Spleen (tissue), 11 donors: ENCODE measurements around the gene TMIE. TPM values are rescaled to one million over a fixed set of nuclear protein-coding genes. Genes with fewer than 3 reads are reported as not detected.
A peak's percentile ranks its signal among the peaks of the same experiment; 100 is the strongest.

Experiments used
- DNase-seq: peaks from one replicate; pipeline ENCODE4 v3.0.0-alpha.2; 2020
- H3K27ac ChIP-seq, 8 donors: fragments of 200-600 bp; sonication (generic) in 7 of 8; 1 replicate in 4 of 8; 2 replicates in 4 of 8; pipeline versions ENCODE4 v1.5.0 to v1.8.0; 2016 to 2021; ENCODE audit warnings: inconsistent platforms in 4 of 8, mild to moderate bottlenecking in 4 of 8, moderate library complexity in 1 of 8
- H3K27me3 ChIP-seq, 7 donors: fragments of 200-600 bp; sonication (generic) in 6 of 7; replicated peaks in 1 of 7; 1 replicate in 4 of 7; 2 replicates in 3 of 7; pipeline versions ENCODE4 v1.5.0 to v1.8.0; 2016 to 2021; ENCODE audit warnings: inconsistent platforms in 3 of 7, mild to moderate bottlenecking in 1 of 7
- H3K36me3 ChIP-seq, 6 donors: fragments of 200-600 bp; sonication (generic) in 5 of 6; 1 replicate in 4 of 6; 2 replicates in 2 of 6; pipeline versions ENCODE4 v1.5.0 to v1.8.0; 2016 to 2021; ENCODE audit warnings: inconsistent platforms in 2 of 6
- H3K4me1 ChIP-seq, 6 donors: fragments of 200-600 bp; sonication (generic) in 5 of 6; 1 replicate in 3 of 6; 2 replicates in 3 of 6; pipeline versions ENCODE4 v1.5.0 to v1.8.0; 2016 to 2021; ENCODE audit warnings: inconsistent platforms in 3 of 6
- H3K4me3 ChIP-seq, 8 donors: fragments of 200-600 bp; sonication (generic) in 7 of 8; 1 replicate in 4 of 8; 2 replicates in 4 of 8; pipeline versions ENCODE4 v1.5.0 to v1.8.0; 2016 to 2021; ENCODE audit warnings: inconsistent platforms in 4 of 8, mild to moderate bottlenecking in 4 of 8, moderate library complexity in 2 of 8
- H3K9me3 ChIP-seq, 8 donors: fragments of 200-600 bp; sonication (generic) in 7 of 8; 1 replicate in 4 of 8; 2 replicates in 4 of 8; pipeline versions ENCODE4 v1.5.0 to v1.8.0; 2016 to 2021; ENCODE audit warnings: inconsistent platforms in 4 of 8
- POLR2A ChIP-seq, 3 donors: fragments of 450-650 bp; IDR thresholded peaks; one replicate each; pipeline ENCODE4 v1.5.1; 2017; ENCODE audit warnings: antibody characterized with exemption in 3 of 3, mild to moderate bottlenecking in 1 of 3
- POLR2AphosphoS5 ChIP-seq, 3 donors: sonication (generic); formaldehyde crosslinking; IDR thresholded peaks; one replicate each; pipeline ENCODE4 v1.5.1; 2017; ENCODE audit warnings: antibody characterized with exemption in 3 of 3
- WGBS, 5 donors: extraction: QIAGEN DNeasy Blood & Tissue Kit in 3 of 5; methylation state at CpG; one replicate each; pipeline versions ENCODE4 v1.1.5 to v1.1.7; 2013 to 2018; 5-methylcytosine and 5-hydroxymethylcytosine counted together
- intact Hi-C: fragments of 100-400 bp; cut with DNase I; formaldehyde crosslinking; loops from one replicate; pipeline ENCODE4 v1.15.0; 2023; ENCODE audit warnings: low total_unique reads
- polyA plus RNA-seq, 3 donors: library from polyadenylated mRNA; stranded (reverse); fragments of 200-250 nt; gene quantifications; one replicate each; pipeline ENCODE4 v1.2.1, GENCODE V29; 2013
- total RNA-seq, 7 donors: library from RNA; depleted of rRNA in 3 of 7; stranded (reverse); fragments of >200 nt in 3 of 7; fragmentation: NEBNext Ultra II Directional in 4 of 7; extraction: Animal tissue kit (Norgen Biotek cat#: 25700) in 4 of 7; gene quantifications; one replicate each; pipeline versions ENCODE4 v1.1.0 to v1.2.1, GENCODE V29; 2016 to 2021
- TF ChIP-seq, protein P1 (sequence below), 11 experiments: fragments of 200-600 bp in 7 of 11; fragments of 450-650 bp in 4 of 11; sonication (generic) in 4 of 11; IDR thresholded peaks in 8 of 11; conservative IDR thresholded peaks in 3 of 11; 1 replicate in 7 of 11; 2 replicates in 4 of 11; pipeline versions ENCODE4 v1.4.0 to v1.8.0; 2016 to 2021; ENCODE audit warnings: antibody characterized with exemption in 11 of 11, inconsistent platforms in 4 of 11, mild to moderate bottlenecking in 1 of 11
- donor health status: healthy with polysubstance abuse.
- donor health status: DM: no; HTN: no; CAD: no; lungs with moderate emphysema.
- donor health status: DM: no; HTN: no; CAD: no.
- donor health status: Bipolar disorder and iron deficiency.
- donor health status: healthy.
- donor health status: DM: no; HTN: no; CAD: no.
- donor health status: DM: yes; HTN: yes; CAD: no.

Gene TMIE
- total and polyA plus RNA-seq, 10 donors, result 0.23 to 1.6 (median 0.67) TPM; not detected in 2

DNA sequence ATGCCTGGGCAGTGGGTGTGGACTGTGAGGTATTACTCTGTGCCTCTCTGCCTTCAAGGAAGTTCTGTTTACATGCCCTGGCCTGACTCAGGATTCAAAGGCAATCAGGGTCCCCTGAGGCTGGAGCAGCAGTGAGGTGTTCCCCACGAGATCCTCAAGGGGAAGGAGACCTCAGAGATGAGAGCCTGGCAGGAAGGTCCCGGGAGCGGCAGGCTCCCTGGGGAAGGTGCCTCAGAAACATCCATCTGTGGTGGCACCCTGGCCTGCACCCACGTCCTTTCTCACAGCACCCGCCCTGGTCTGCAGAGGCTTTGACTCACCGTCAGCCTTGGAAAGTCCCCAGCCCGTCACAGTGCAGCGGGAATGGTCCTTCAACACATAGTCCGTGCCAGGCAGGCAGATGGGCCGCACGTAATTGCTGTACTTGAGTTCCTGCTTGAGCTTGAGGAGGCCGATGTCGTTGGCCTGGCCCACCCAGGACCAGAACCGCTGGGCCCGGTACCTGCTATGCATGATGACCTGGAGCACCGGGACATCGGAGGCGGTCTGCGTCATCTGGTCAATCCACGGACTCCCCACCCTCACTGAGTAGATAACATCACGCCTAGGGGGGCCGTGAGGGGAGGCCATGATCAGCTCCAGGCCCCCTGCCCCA lies 12.8 kb downstream of the TMIE start:
- intact Hi-C loops, result no loop called here
- H3K27me3 ChIP-seq, result peaks cover 0 to 18% (median 6%) of the 10 kb centered on the region in 7 donors
- peak; percentile 72 for DNase-seq
- no peak overlapping the region for H3K4me3 ChIP-seq
- H3K27ac ChIP-seq, result no peak overlapping the region
- no peaks in the 10 kb centered on the region for H3K9me3 ChIP-seq
- H3K4me1 ChIP-seq, result peaks cover 0 to 6% (median 0%) of the 10 kb centered on the region in 6 donors
- 64 to 84% (median 78%) methylated on average over 14 to 22 of the region's 22 CpGs for WGBS, 5 donors
- H3K36me3 ChIP-seq, result no peaks in the 10 kb centered on the region
- no peak for TF ChIP-seq POLR2AphosphoS5 (IDR thresholded peaks at IDR 0.05)
- TF ChIP-seq POLR2A (IDR thresholded peaks at IDR 0.05), result no peak
- TF ChIP-seq, protein P1, sequence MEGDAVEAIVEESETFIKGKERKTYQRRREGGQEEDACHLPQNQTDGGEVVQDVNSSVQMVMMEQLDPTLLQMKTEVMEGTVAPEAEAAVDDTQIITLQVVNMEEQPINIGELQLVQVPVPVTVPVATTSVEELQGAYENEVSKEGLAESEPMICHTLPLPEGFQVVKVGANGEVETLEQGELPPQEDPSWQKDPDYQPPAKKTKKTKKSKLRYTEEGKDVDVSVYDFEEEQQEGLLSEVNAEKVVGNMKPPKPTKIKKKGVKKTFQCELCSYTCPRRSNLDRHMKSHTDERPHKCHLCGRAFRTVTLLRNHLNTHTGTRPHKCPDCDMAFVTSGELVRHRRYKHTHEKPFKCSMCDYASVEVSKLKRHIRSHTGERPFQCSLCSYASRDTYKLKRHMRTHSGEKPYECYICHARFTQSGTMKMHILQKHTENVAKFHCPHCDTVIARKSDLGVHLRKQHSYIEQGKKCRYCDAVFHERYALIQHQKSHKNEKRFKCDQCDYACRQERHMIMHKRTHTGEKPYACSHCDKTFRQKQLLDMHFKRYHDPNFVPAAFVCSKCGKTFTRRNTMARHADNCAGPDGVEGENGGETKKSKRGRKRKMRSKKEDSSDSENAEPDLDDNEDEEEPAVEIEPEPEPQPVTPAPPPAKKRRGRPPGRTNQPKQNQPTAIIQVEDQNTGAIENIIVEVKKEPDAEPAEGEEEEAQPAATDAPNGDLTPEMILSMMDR (IDR thresholded peaks at IDR 0.05 in 8 of 11, conservative IDR thresholded peaks at IDR 0.05 in 3 of 11), result no peak

DNA sequence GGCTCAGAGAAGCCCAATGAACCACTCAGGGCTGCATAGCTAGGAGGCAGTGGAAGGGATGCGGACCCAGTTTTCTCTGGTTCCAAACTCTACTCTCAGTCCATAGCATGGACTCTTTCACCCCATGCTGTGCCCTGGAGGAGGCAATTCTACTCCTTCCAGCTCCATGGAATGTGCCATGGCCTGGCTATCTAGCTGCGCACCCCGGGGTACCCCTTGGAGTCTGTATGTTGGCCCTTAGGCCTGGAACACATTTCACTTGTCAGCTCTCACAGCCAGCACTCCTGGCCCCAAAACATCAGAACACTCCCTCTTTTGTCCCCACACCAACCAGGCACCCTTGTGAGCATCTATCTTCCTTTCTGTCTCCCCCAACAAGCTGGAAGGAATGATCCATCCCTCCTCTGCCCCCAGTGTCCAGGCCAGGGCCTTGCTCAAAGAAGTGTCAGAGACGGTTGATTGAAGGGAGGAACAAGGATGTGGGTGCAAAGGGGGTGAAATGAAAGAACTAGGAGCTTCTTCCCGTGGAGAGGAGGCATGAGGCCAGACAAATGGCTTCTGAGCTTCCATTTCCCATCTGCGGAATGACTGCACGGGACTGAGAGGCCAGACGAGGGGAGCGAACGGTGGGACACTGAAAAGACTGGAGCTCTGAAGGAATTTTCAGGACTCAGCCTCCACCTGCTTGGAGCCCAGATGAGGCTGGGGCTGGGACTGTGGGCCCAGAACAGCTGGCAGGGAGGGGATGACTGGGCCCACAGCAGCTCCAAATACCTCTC lies 13.7 kb downstream of the TMIE start:
- no peak for DNase-seq
- H3K27ac ChIP-seq, result no peak overlapping the region
- H3K4me3 ChIP-seq, result no peak overlapping the region
- no peaks in the 10 kb centered on the region for H3K9me3 ChIP-seq
- H3K4me1 ChIP-seq, result peaks cover 0 to 6% (median 0%) of the 10 kb centered on the region in 6 donors
- peaks cover 0 to 22% (median 6%) of the 10 kb centered on the region in 7 donors for H3K27me3 ChIP-seq
- H3K36me3 ChIP-seq, result no peaks in the 10 kb centered on the region
- intact Hi-C loops, result no loop called here
- WGBS, 5 donors, result 85 to 94% (median 87%) methylated on average over 10 of the region's 10 CpGs
- TF ChIP-seq, protein P1 (IDR thresholded peaks at IDR 0.05 in 8 of 11, conservative IDR thresholded peaks at IDR 0.05 in 3 of 11), result no peak
- TF ChIP-seq POLR2A (IDR thresholded peaks at IDR 0.05), result no peak
- no peak for TF ChIP-seq POLR2AphosphoS5 (IDR thresholded peaks at IDR 0.05)

DNA sequence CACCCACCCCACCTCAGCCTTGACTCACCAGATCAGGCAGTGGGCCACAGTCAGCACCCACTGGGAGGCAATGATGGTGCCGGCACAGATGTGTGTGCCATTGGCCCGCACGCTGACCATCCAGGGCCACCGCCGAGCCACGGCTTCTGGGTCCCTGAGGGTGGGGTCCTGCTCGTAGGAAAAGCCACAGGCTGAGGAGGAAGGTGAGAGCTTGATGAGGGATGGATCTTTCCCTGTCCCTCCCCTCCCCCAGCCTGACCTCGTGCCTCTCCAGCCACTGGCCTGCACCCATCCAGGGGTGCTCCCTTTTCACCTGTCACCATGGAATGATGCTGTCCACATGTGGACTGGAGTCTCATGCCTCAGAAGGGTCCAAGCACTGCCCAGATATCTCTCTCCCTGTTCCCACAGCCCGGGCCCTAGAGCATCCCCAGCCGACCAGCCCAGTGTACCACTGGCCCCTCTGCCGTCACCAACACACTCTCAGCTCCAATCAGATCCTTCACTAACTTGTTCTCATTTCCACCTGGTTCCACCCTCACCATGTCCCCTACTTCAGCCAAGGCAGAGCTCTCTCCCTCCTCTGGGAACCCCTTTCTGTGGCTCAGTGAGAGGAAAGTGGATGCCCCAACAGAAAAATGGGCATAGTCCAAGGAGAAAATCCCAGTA lies 14.4 kb downstream of the TMIE start:
- 81 to 92% (median 88%) methylated on average over 4 to 11 of the region's 11 CpGs for WGBS, 5 donors
- DNase-seq, result no peak
- TF ChIP-seq, protein P1 (IDR thresholded peaks at IDR 0.05 in 8 of 11, conservative IDR thresholded peaks at IDR 0.05 in 3 of 11), result no peak
- no peak for TF ChIP-seq POLR2A (IDR thresholded peaks at IDR 0.05)
- TF ChIP-seq POLR2AphosphoS5 (IDR thresholded peaks at IDR 0.05), result no peak
- Histone ChIP-seq H3K27ac (no peak overlapping the region), H3K4me3 (no peak overlapping the region), H3K4me1 (peaks cover 0 to 6% (median 0%) of the 10 kb centered on the region in 6 donors), H3K27me3 (peaks cover 0 to 22% (median 6%) of the 10 kb centered on the region in 7 donors), H3K9me3 (no peaks in the 10 kb centered on the region), H3K36me3 (no peaks in the 10 kb centered on the region)
- intact Hi-C loops, result no loop called here
